NB4 (cell line): ENCODE measurements around the gene CD8B.

Experiments
- TF ChIP-seq, protein P1 (sequence below): IDR thresholded peaks from one replicate; pipeline ENCODE4 v1.5.1; 2012; ENCODE audit warnings: low read depth, low read length
- TF ChIP-seq, protein P2 (sequence below): IDR thresholded peaks from 2 replicates; pipeline ENCODE4 v1.6.1; 2011; ENCODE audit warnings: low read depth, low read length

DNA sequence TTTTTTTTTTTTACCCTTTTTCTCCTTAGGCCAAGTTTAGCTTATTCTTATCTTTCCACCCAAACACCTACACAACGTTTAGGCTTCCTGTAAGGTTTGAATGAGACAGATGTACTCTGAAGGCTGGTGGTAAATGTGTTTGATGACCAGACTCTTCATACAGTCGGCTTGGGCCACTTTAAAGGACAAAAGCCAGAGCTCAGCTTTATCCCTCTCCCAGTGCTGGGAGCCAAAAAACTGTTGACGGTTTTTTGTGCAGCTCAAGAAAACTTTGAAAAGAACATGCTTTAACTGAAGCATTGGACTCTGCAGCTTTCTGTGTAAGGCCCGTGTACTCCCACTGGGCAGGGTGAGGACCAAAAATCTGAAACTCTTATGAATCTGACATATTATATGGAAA lies 86.3 kb downstream of the CD8B start:
- TF ChIP-seq, protein P1, sequence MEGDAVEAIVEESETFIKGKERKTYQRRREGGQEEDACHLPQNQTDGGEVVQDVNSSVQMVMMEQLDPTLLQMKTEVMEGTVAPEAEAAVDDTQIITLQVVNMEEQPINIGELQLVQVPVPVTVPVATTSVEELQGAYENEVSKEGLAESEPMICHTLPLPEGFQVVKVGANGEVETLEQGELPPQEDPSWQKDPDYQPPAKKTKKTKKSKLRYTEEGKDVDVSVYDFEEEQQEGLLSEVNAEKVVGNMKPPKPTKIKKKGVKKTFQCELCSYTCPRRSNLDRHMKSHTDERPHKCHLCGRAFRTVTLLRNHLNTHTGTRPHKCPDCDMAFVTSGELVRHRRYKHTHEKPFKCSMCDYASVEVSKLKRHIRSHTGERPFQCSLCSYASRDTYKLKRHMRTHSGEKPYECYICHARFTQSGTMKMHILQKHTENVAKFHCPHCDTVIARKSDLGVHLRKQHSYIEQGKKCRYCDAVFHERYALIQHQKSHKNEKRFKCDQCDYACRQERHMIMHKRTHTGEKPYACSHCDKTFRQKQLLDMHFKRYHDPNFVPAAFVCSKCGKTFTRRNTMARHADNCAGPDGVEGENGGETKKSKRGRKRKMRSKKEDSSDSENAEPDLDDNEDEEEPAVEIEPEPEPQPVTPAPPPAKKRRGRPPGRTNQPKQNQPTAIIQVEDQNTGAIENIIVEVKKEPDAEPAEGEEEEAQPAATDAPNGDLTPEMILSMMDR, result no peak
- TF ChIP-seq, protein P2, sequence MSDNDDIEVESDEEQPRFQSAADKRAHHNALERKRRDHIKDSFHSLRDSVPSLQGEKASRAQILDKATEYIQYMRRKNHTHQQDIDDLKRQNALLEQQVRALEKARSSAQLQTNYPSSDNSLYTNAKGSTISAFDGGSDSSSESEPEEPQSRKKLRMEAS, result no peak
